IMR-90 (cell line): Measurements from ENCODE around the gene EVL. TPM values are rescaled to one million over a fixed set of nuclear protein-coding genes. Genes with fewer than 3 reads are reported as not detected.

Experiments used
- ATAC-seq: fragments of 200-7000 bp; cut with Tn5 transposase; 2 replicates; pipeline ENCODE4 v1.9.1; 2020; ENCODE audit warnings: low read depth, mild to moderate bottlenecking, moderate library complexity
- BruUV-seq: library from RNA; stranded (reverse); fragments of 400-500 nt; replicated peaks from 2 replicates; lab custom pipeline; 2021; lab: Mats Ljungman, UMichigan
- CTCF ChIA-PET: fragments of 300-600 bp; formaldehyde crosslinking; extraction: SDS; loops from one replicate; lab custom pipeline; 2021; ENCODE audit warnings: antibody characterized with exemption; lab: Yijun Ruan, JAX
- POLR2A ChIA-PET: fragments of 300-600 bp; sonication (Branson Sonifier 250); formaldehyde crosslinking; loops from one replicate; lab custom pipeline; 2022; ENCODE audit warnings: antibody characterized with exemption; ENCODE audit not compliant: unreplicated experiment; lab: Charles Lee
- DNase-seq: peaks from one replicate; pipeline ENCODE4 v3.0.0; 2013
- H2AFZ ChIP-seq: replicated peaks from 2 replicates; pipeline ENCODE3; 2013; ENCODE audit warnings: low read length, mild to moderate bottlenecking; ENCODE audit not compliant: poor library complexity
- H2AK5ac ChIP-seq: 2 replicates; pipeline ENCODE4 v1.6.1; 2013; ENCODE audit warnings: low read depth, low read length, inconsistent platforms
- H2AK9ac ChIP-seq: replicated peaks from 2 replicates; pipeline ENCODE3; 2013; ENCODE audit warnings: mild to moderate bottlenecking, low read depth, low read length, moderate library complexity; ENCODE audit not compliant: poor library complexity
- H2BK120ac ChIP-seq: 2 replicates; pipeline ENCODE4 v1.6.1; 2013; ENCODE audit warnings: low read depth, low read length, inconsistent platforms
- H2BK15ac ChIP-seq: 3 replicates; pipeline ENCODE4 v1.6.1; 2013; ENCODE audit warnings: low read depth, low read length, inconsistent platforms
- H2BK20ac ChIP-seq: 2 replicates; pipeline ENCODE4 v1.6.1; 2013; ENCODE audit warnings: low read depth, mild to moderate bottlenecking, inconsistent platforms, low read length, moderate library complexity
- H2BK5ac ChIP-seq: 2 replicates; pipeline ENCODE4 v1.6.1; 2013; ENCODE audit warnings: mild to moderate bottlenecking, low read depth, low read length, inconsistent platforms; ENCODE audit not compliant: poor library complexity, severe bottlenecking
- H3K14ac ChIP-seq: replicated peaks from 2 replicates; pipeline ENCODE4 v1.6.1; 2013; ENCODE audit warnings: low read depth, low read length, inconsistent platforms
- H3K18ac ChIP-seq: 2 replicates; pipeline ENCODE4 v1.6.1; 2013; ENCODE audit warnings: low read depth, low read length, control low read depth
- H3K23ac ChIP-seq: 2 replicates; pipeline ENCODE4 v1.6.1; 2013; ENCODE audit warnings: low read depth, low read length, inconsistent platforms
- H3K27ac ChIP-seq: 2 replicates; pipeline ENCODE4 v1.5.1; 2013; ENCODE audit warnings: mild to moderate bottlenecking, control low read depth, low read length; ENCODE audit not compliant: insufficient read depth
- H3K27me3 ChIP-seq: 2 replicates; pipeline ENCODE4 v1.6.1; 2013; ENCODE audit warnings: low read length; ENCODE audit not compliant: control insufficient read depth, insufficient read depth
- H3K36me3 ChIP-seq: 2 replicates; pipeline ENCODE4 v1.6.1; 2013; ENCODE audit warnings: low read length, mixed read lengths; ENCODE audit not compliant: control insufficient read depth, insufficient read depth
- H3K4ac ChIP-seq: 2 replicates; pipeline ENCODE4 v1.6.1; 2013; ENCODE audit warnings: low read depth, low read length, inconsistent platforms
- H3K4me1 ChIP-seq: 2 replicates; pipeline ENCODE4 v1.6.1; 2013; ENCODE audit warnings: low read length, mixed read lengths; ENCODE audit not compliant: control insufficient read depth, insufficient read depth
- H3K4me2 ChIP-seq: 2 replicates; pipeline ENCODE4 v1.6.1; 2013; ENCODE audit warnings: low read depth, mild to moderate bottlenecking, control low read depth, low read length, moderate library complexity
- H3K4me3 ChIP-seq: 2 replicates; pipeline ENCODE4 v1.5.1; 2013; ENCODE audit warnings: low read depth, mild to moderate bottlenecking, control low read depth, low read length, moderate library complexity; ENCODE audit not compliant: insufficient read depth
- H3K56ac ChIP-seq: 2 replicates; pipeline ENCODE4 v1.6.1; 2013; ENCODE audit warnings: low read length, inconsistent platforms; ENCODE audit not compliant: insufficient read depth; ENCODE audit errors: extremely low read depth
- H3K79me1 ChIP-seq, 2 experiments: 2 replicates each; pipeline ENCODE4 v1.6.1; 2013; ENCODE audit warnings: low read length in 2 of 2, inconsistent platforms in 1 of 2, low read depth in 1 of 2
- H3K9ac ChIP-seq: 2 replicates; pipeline ENCODE4 v1.6.1; 2013; ENCODE audit warnings: low read depth, low read length, control low read depth
- H3K9me1 ChIP-seq: 2 replicates; pipeline ENCODE4 v1.6.1; 2013; ENCODE audit warnings: low read length, inconsistent platforms; ENCODE audit not compliant: insufficient read depth
- H3K9me3 ChIP-seq: 2 replicates; pipeline ENCODE4 v1.6.1; 2013; ENCODE audit warnings: low read length; ENCODE audit not compliant: control insufficient read depth, insufficient read depth
- H4K20me1 ChIP-seq: 2 replicates; pipeline ENCODE4 v1.6.1; 2013; ENCODE audit warnings: low read length, inconsistent platforms; ENCODE audit not compliant: insufficient read depth
- H4K5ac ChIP-seq: 2 replicates; pipeline ENCODE4 v1.6.1; 2013; ENCODE audit warnings: mild to moderate bottlenecking, low read depth, low read length, control low read depth
- H4K8ac ChIP-seq, 2 experiments: 2 replicates each; pipeline ENCODE4 v1.6.1; 2013; ENCODE audit warnings: low read depth in 2 of 2, low read length in 2 of 2, control low read depth in 1 of 2, inconsistent platforms in 1 of 2
- H4K91ac ChIP-seq: 2 replicates; pipeline ENCODE4 v1.6.1; 2013; ENCODE audit warnings: low read depth, low read length, inconsistent platforms; ENCODE audit not compliant: insufficient read depth
- CEBPB ChIP-seq: IDR thresholded peaks from 2 replicates; pipeline ENCODE4 v1.6.1; 2012; ENCODE audit warnings: low read depth, low read length, improper control_type of control experiment
- CTCF ChIP-seq: conservative IDR thresholded peaks from 2 replicates; pipeline ENCODE4 v1.5.1; 2012; ENCODE audit warnings: mild to moderate bottlenecking, low read depth, low read length, improper control_type of control experiment
- ELK1 ChIP-seq: fragments of 150-350 bp; IDR thresholded peaks from 2 replicates; pipeline ENCODE4 v1.6.1; 2016; ENCODE audit warnings: low read depth, mild to moderate bottlenecking, low read length, moderate library complexity, borderline replicate concordance
- MXI1 ChIP-seq: IDR thresholded peaks from 2 replicates; pipeline ENCODE4 v1.6.1; 2012; ENCODE audit warnings: low read depth, mild to moderate bottlenecking, low read length, moderate library complexity, borderline replicate concordance
- POLR2A ChIP-seq: IDR thresholded peaks from 2 replicates; pipeline ENCODE4 v1.6.1; 2012; ENCODE audit warnings: mild to moderate bottlenecking, low read depth, low read length
- RAD21 ChIP-seq: IDR thresholded peaks from 2 replicates; pipeline ENCODE4 v1.6.1; 2012; ENCODE audit warnings: low read length, improper control_type of control experiment
- RCOR1 ChIP-seq: IDR thresholded peaks from 2 replicates; pipeline ENCODE4 v1.6.1; 2012; ENCODE audit warnings: mild to moderate bottlenecking, low read length, improper control_type of control experiment; ENCODE audit not compliant: insufficient replicate concordance
- SMC3 ChIP-seq: fragments of 150-350 bp; IDR thresholded peaks from 2 replicates; pipeline ENCODE4 v1.6.1; 2016; ENCODE audit warnings: low read depth, mild to moderate bottlenecking, antibody characterized with exemption, low read length, moderate library complexity
- WGBS, 2 experiments: methylation state at CpG; one replicate each; pipeline versions ENCODE4 v1.1.5 to v1.1.7; 2013; ENCODE audit warnings: missing lambda C conversion rate in 2 of 2; ENCODE audit not compliant: insufficient read length in 1 of 2; ENCODE audit errors: extremely low coverage in 2 of 2; 5-methylcytosine and 5-hydroxymethylcytosine counted together
- dilution Hi-C: fragments of 300-500 bp; cut with HindIII; formaldehyde crosslinking; loops from one replicate; pipeline ENCODE4 v1.14.3; 2018; ENCODE audit warnings: low sequenced_read_pairs; ENCODE audit not compliant: unreplicated experiment
- in situ Hi-C: fragments of 300-500 bp; cut with MboI; formaldehyde crosslinking; loops from 3 replicates; pipeline ENCODE4 v1.14.3; 2019; ENCODE audit warnings: low sequenced_read_pairs, inconsistent platforms, mixed read lengths
- intact Hi-C: fragments of 100-400 bp; cut with micrococcal nuclease; formaldehyde crosslinking; loops from 2 replicates; pipeline ENCODE4 v1.10.0; 2022
- polyA plus RNA-seq, 3 experiments: library from polyadenylated mRNA; depleted of rRNA; stranded (reverse); fragments of >200 nt; gene quantifications; 2 replicates each; pipeline ENCODE4 v1.2.3, GENCODE V29; 2012; ENCODE audit warnings: low replicate concordance in 1 of 3
- total RNA-seq: library from RNA; depleted of rRNA; stranded (reverse); fragments of >200 nt; gene quantifications from 2 replicates; pipeline ENCODE4 v1.2.3, GENCODE V29; 2012

EVL gene
- total and polyA plus RNA-seq, 2 of the 4 experiments (the other 2 are of a cell fraction), result 7.2 to 36.5 TPM

DNA sequence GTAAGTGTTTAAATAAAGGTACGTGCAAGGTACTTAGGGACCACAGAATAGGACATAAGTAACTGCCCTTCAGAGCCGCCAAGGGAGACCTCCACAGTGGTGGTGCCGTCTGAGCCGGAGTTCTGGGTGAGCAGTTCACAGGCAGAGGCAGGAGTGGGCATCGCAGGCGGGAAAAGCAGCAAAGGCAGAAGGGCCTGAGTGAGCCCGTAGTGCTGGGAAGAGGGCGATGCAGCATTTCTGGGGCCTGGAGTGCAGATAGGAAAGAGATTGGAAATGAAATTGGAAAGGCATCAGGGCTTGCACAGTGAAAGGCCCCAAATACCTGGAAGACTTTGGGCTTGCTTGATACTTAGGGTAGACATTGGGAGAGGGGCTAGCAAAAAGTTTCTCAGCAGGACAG is 32.9 kb downstream of the EVL start:
- H4K5ac ChIP-seq, result no peak overlapping the region
- H3K23ac ChIP-seq, result no peak overlapping the region
- H3K27ac ChIP-seq, result no peak overlapping the region
- intact Hi-C loops (loop anchor here (5.0 kb wide), 1 partner anchor 41 kb away; no protein-coding TSS in a partner anchor), in situ Hi-C loops (no loop called here), dilution Hi-C loops (no loop called here)
- no peaks in the 10 kb centered on the region for H3K27me3 ChIP-seq
- no TSS peak for BruUV-seq
- 98% methylated on average over 6 of the region's 8 CpGs; no CpG with 5 or more reads in 1 of the 2 experiments for WGBS, 2 experiments
- H2AFZ ChIP-seq, result no peak overlapping the region
- no peak overlapping the region for H2AK5ac ChIP-seq
- H2AK9ac ChIP-seq, result no peak overlapping the region
- H3K4me1 ChIP-seq, result peaks cover 10% of the 10 kb centered on the region
- H4K91ac ChIP-seq, result no peak overlapping the region
- H2BK5ac ChIP-seq, result no peak overlapping the region
- no peak overlapping the region for H2BK15ac ChIP-seq
- H4K8ac ChIP-seq, result no peak overlapping the region
- H3K36me3 ChIP-seq, result peaks cover 3% of the 10 kb centered on the region
- H3K4me3 ChIP-seq, result no peak overlapping the region
- H2BK120ac ChIP-seq, result no peak overlapping the region
- no peak overlapping the region for H3K14ac ChIP-seq
- peaks cover 23% of the 10 kb centered on the region for H3K9me1 ChIP-seq
- POLR2A ChIA-PET, result no interaction called here
- TF ChIP-seq CTCF (no peak), SMC3 (no peak), POLR2A (no peak), RCOR1 (no peak), ELK1 (no peak), RAD21 (no peak), CEBPB (no peak), MXI1 (no peak)
- H3K56ac ChIP-seq, result no peak overlapping the region
- H3K4me2 ChIP-seq, result no peak overlapping the region
- ATAC-seq (no peak), DNase-seq (no peak)
- no peak overlapping the region for H3K9ac ChIP-seq
- H4K20me1 ChIP-seq, result no peaks in the 10 kb centered on the region
- CTCF ChIA-PET, result no interaction called here
- H3K18ac ChIP-seq, result no peak overlapping the region
- H3K9me3 ChIP-seq, result no peaks in the 10 kb centered on the region
- H3K79me1 ChIP-seq, result peaks cover 5 to 23% of the 10 kb centered on the region in 2 experiments; a peak in 1 of 4 replicates
- no peak overlapping the region for H3K4ac ChIP-seq
- no peak overlapping the region for H2BK20ac ChIP-seq
